Ishikawa (cell line): ENCODE measurements around the gene TSC22D4.

Experiments
- EP300 ChIP-seq: IDR thresholded peaks from 2 replicates; pipeline ENCODE4 v1.6.1; 2012; ENCODE audit warnings: borderline replicate concordance
- TAF1 ChIP-seq: IDR thresholded peaks from 2 replicates; pipeline ENCODE4 v1.6.1; 2012; ENCODE audit warnings: low read depth, mild to moderate bottlenecking
- TF ChIP-seq, protein P1 (sequence below): IDR thresholded peaks from 2 replicates; pipeline ENCODE4 v1.6.1; 2012
- TF ChIP-seq, protein P2 (sequence below): IDR thresholded peaks from 2 replicates; pipeline ENCODE4 v1.6.1; 2012
- TF ChIP-seq, protein P3 (sequence below): IDR thresholded peaks from 2 replicates; pipeline ENCODE4 v1.6.1; 2012; ENCODE audit warnings: low read depth, mild to moderate bottlenecking

DNA sequence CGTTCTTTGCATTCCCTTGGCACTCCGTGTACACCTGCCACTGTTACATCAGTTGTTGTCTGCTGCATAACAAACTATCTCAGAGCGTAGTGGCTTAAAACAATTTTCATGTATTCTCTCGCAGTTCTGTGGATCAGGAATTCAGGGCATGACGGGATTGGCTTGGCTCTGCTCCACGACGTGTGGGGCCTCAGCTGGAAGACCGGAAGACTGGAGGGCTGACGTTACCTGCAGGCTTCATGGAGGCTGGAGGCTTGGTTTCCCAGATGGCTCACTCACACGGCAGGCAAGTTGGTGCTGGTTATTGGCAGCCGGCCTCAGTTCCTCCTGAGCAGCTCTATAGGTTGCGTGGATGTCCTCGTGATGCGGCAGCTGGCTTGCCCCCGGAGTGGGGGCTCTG, 30.2 kb upstream of the TSC22D4 start:
- TF ChIP-seq EP300: no peak
- TF ChIP-seq, protein P1, sequence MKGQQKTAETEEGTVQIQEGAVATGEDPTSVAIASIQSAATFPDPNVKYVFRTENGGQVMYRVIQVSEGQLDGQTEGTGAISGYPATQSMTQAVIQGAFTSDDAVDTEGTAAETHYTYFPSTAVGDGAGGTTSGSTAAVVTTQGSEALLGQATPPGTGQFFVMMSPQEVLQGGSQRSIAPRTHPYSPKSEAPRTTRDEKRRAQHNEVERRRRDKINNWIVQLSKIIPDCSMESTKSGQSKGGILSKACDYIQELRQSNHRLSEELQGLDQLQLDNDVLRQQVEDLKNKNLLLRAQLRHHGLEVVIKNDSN: no peak
- TF ChIP-seq, protein P2, sequence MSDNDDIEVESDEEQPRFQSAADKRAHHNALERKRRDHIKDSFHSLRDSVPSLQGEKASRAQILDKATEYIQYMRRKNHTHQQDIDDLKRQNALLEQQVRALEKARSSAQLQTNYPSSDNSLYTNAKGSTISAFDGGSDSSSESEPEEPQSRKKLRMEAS: no peak
- TF ChIP-seq TAF1: no peak
- TF ChIP-seq, protein P3, sequence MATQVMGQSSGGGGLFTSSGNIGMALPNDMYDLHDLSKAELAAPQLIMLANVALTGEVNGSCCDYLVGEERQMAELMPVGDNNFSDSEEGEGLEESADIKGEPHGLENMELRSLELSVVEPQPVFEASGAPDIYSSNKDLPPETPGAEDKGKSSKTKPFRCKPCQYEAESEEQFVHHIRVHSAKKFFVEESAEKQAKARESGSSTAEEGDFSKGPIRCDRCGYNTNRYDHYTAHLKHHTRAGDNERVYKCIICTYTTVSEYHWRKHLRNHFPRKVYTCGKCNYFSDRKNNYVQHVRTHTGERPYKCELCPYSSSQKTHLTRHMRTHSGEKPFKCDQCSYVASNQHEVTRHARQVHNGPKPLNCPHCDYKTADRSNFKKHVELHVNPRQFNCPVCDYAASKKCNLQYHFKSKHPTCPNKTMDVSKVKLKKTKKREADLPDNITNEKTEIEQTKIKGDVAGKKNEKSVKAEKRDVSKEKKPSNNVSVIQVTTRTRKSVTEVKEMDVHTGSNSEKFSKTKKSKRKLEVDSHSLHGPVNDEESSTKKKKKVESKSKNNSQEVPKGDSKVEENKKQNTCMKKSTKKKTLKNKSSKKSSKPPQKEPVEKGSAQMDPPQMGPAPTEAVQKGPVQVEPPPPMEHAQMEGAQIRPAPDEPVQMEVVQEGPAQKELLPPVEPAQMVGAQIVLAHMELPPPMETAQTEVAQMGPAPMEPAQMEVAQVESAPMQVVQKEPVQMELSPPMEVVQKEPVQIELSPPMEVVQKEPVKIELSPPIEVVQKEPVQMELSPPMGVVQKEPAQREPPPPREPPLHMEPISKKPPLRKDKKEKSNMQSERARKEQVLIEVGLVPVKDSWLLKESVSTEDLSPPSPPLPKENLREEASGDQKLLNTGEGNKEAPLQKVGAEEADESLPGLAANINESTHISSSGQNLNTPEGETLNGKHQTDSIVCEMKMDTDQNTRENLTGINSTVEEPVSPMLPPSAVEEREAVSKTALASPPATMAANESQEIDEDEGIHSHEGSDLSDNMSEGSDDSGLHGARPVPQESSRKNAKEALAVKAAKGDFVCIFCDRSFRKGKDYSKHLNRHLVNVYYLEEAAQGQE: no peak
